ENCODE measurements around the gene APOF. TPM values are rescaled to one million over a fixed set of nuclear protein-coding genes. Genes with fewer than 3 reads are reported as not detected.

The APOF gene
- total RNA-seq, 1 donor from 2014 or later: not detected

DNA sequence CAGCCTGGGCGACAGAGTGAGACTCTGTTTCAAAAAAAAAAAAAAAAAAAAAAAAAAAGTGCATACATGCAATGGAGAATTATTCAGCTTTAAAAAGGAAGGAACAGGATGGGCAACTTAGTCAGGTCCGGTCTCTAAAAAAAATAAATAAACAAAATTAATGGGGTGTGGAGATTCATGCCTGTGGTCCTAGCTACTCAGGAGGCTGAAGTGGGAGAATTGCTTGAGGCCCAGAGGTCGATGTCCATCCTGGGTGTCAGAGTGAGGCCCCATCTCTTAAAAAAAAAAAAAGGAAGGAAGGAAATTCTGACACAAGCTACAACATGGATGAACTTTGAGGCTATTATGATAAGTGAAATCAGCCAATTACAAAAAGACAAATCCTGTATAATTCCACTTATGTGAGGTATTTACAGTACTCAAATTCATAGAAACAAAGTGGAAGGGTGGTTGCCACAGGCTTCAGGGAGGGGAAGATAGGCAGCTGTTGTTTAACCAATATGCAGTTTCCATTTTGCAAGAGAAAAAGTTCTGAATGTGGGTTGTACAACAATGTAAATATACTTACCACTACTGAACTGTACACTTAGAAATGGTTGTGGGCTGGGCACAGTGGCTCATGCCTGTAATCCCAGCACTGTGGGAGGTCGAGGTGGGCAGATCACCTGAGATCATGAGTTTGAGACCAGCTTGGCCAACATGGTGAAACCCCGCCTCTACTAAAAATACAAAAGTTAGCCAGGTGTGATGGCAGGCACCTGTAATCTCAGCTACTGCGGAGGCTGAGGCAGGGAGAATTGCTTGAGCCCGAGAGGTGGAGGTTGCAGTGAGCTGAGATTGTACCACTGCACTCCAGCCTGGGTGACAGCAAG is 12.3 kb upstream of the APOF start:
- Mint-ChIP-seq H3K27ac (ENCODE audit: unreplicated experiment) (no peak overlapping the region), H3K27me3 (ENCODE audit: unreplicated experiment) (peaks cover 22% of the 10 kb centered on the region), H3K4me1 (ENCODE audit: unreplicated experiment) (no peaks in the 10 kb centered on the region), H3K9me3 (ENCODE audit: unreplicated experiment) (no peaks in the 10 kb centered on the region), H3K36me3 (ENCODE audit: unreplicated experiment) (no peaks in the 10 kb centered on the region), H3K4me3 (ENCODE audit: unreplicated experiment) (no peak overlapping the region)
- no peak for DNase-seq (ENCODE audit: extremely low spot score, unreplicated experiment)
- TF ChIP-seq, protein P1, sequence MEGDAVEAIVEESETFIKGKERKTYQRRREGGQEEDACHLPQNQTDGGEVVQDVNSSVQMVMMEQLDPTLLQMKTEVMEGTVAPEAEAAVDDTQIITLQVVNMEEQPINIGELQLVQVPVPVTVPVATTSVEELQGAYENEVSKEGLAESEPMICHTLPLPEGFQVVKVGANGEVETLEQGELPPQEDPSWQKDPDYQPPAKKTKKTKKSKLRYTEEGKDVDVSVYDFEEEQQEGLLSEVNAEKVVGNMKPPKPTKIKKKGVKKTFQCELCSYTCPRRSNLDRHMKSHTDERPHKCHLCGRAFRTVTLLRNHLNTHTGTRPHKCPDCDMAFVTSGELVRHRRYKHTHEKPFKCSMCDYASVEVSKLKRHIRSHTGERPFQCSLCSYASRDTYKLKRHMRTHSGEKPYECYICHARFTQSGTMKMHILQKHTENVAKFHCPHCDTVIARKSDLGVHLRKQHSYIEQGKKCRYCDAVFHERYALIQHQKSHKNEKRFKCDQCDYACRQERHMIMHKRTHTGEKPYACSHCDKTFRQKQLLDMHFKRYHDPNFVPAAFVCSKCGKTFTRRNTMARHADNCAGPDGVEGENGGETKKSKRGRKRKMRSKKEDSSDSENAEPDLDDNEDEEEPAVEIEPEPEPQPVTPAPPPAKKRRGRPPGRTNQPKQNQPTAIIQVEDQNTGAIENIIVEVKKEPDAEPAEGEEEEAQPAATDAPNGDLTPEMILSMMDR (IDR thresholded peaks at IDR 0.05): no peak

DNA sequence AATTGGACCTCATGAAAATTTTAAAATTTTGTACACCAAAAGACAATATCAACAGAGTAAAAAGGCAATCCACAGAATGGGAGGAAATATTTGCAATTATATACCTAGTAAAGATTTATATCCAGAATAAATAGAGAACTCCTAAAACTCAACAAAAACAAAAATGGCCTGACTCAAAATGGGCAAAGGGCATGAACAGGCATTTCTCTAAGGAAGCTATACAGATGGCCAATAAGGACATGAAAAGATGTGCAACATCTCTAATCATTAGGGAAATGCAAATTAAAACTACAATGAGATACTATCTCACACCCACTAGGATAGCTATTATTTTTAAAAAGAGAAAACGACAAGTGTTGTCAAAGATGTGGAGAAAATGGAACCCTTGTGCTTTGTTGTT is 10.9 kb upstream of the APOF start:
- Mint-ChIP-seq H3K27me3 (ENCODE audit: unreplicated experiment) (peaks cover 22% of the 10 kb centered on the region), H3K4me3 (ENCODE audit: unreplicated experiment) (no peak overlapping the region), H3K36me3 (ENCODE audit: unreplicated experiment) (no peaks in the 10 kb centered on the region), H3K27ac (ENCODE audit: unreplicated experiment) (no peak overlapping the region), H3K9me3 (ENCODE audit: unreplicated experiment) (no peaks in the 10 kb centered on the region), H3K4me1 (ENCODE audit: unreplicated experiment) (no peaks in the 10 kb centered on the region)
- DNase-seq (ENCODE audit: extremely low spot score, unreplicated experiment): no peak
- TF ChIP-seq, protein P1 (IDR thresholded peaks at IDR 0.05): no peak

DNA sequence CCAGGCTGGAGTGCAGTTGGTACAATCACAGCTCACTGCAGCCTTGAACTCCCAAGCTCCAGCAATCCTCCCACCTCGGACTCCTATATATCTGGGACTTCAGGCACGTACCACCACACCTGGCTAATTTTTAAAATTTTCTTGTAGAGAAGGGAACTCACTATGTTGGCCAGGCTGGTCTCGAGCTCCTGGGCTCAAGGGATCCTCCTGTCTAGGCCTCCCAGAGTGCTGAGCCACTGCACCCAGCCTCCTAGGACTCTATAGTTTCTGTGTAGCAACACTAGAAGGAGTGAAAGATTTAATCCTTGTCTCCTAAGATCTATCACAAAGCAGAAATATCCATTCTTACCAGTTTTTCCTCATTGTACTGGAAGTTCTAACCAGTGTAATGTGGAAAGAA is 4.3 kb upstream of the APOF start:
- no peaks in the 10 kb centered on the region for H3K4me1 Mint-ChIP-seq (ENCODE audit: unreplicated experiment)
- no peak overlapping the region for H3K4me3 Mint-ChIP-seq (ENCODE audit: unreplicated experiment)
- H3K9me3 Mint-ChIP-seq (ENCODE audit: unreplicated experiment): no peaks in the 10 kb centered on the region
- H3K36me3 Mint-ChIP-seq (ENCODE audit: unreplicated experiment): no peaks in the 10 kb centered on the region
- no peak overlapping the region for H3K27ac Mint-ChIP-seq (ENCODE audit: unreplicated experiment)
- peaks cover 9% of the 10 kb centered on the region for H3K27me3 Mint-ChIP-seq (ENCODE audit: unreplicated experiment)
- no peak for DNase-seq (ENCODE audit: extremely low spot score, unreplicated experiment)
- TF ChIP-seq, protein P1 (IDR thresholded peaks at IDR 0.05): no peak

DNA sequence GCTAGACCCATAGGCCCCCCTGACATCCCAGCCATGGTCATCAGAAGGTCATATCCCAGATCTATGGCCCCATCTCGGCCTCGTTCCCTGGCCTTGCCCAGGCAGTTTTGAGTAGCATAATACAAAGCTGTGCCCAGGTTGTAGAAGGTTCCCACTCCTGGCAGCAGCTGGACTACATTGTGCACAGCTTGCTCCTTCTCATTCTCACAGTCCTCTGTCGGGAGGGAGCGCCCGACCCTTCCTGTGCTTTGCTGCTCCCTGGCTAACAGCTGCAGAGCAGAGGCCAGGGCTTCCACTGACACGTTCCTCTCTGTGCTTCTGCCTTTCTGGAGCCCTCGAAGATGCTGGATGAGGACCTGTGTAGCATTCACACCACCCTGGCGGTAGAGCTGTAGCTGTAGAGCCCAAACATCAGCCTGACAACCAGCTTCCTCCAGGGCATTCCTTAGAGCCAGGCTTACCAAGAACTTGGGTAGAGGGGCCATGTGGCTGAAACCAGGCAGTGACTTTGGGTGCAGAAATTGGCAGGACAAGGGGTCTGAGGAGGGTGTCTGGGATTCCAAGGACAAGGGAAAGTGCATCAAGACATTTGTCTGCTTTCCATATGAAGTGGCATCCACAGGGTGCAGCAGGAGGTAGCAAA is 1.0 kb downstream of the APOF start:
- peak overlapping the region; percentile 97 for H3K27ac Mint-ChIP-seq (ENCODE audit: unreplicated experiment)
- no peak for DNase-seq (ENCODE audit: extremely low spot score, unreplicated experiment)
- no peaks in the 10 kb centered on the region for H3K27me3 Mint-ChIP-seq (ENCODE audit: unreplicated experiment)
- H3K4me1 Mint-ChIP-seq (ENCODE audit: unreplicated experiment): peaks cover 28% of the 10 kb centered on the region
- TF ChIP-seq, protein P1 (IDR thresholded peaks at IDR 0.05): no peak
- H3K4me3 Mint-ChIP-seq (ENCODE audit: unreplicated experiment): peak overlapping the region; percentile 93
- H3K36me3 Mint-ChIP-seq (ENCODE audit: unreplicated experiment): peaks cover 1% of the 10 kb centered on the region
- H3K9me3 Mint-ChIP-seq (ENCODE audit: unreplicated experiment): no peaks in the 10 kb centered on the region
